ENCODE results near the gene ARL2. TPM values are rescaled to one million over a fixed set of nuclear protein-coding genes. Genes with fewer than 3 reads are reported as not detected.
"Not testable (repeated sequence)": the region's sequence is repeated elsewhere in the genome, so short reads cannot be mapped to it uniquely, and the experiment has no call there.

Gene ARL2
- polyA plus RNA-seq, 4 donors, result 72.0 to 121 (median 85.9) TPM

- Histone ChIP-seq H3K36me3 (ENCODE audit: control insufficient read depth in 3 of 3, insufficient read depth in 2 of 3, low read depth in 1 of 3, low read length in 3 of 3) (no peaks in the 10 kb centered on the region), H3K4me3 (ENCODE audit: low read depth in 1 of 3, low read length in 3 of 3) (no peak overlapping the region), H3K27ac (ENCODE audit: low read depth in 1 of 3, low read length in 2 of 3) (no peak overlapping the region), H3K4me1 (ENCODE audit: control insufficient read depth in 3 of 3, insufficient read depth in 2 of 3, low read depth in 1 of 3, low read length in 2 of 3) (peaks cover 0 to 6% (median 0%) of the 10 kb centered on the region in 3 donors), H3K9me3 (ENCODE audit: control insufficient read depth in 2 of 2, insufficient read depth in 1 of 2, low read depth in 1 of 2, low read length in 1 of 2) (no peaks in the 10 kb centered on the region), H3K27me3 (ENCODE audit: control insufficient read depth in 3 of 3, insufficient read depth in 3 of 3, low read length in 3 of 3) (peaks cover 0 to 8% (median 0%) of the 10 kb centered on the region in 3 donors)
- DNase-seq (no peak), FAIRE-seq (no peak)
- 58 to 63% (median 60%) methylated on average over 2 of the region's 2 CpGs for WGBS, 3 donors
These were observed 37.3 kb upstream of the ARL2 start for GRCh38 chr11:64976651-64977050.

- H3K27ac ChIP-seq (ENCODE audit: low read depth in 1 of 3, low read length in 2 of 3), result not testable (repeated sequence)
- WGBS, 3 donors, result 75 to 92% (median 82%) methylated on average over 4 to 5 of the region's 5 CpGs
These were observed 30.6 kb upstream of the ARL2 start for GRCh38 chr11:64983339-64983738.

DNA sequence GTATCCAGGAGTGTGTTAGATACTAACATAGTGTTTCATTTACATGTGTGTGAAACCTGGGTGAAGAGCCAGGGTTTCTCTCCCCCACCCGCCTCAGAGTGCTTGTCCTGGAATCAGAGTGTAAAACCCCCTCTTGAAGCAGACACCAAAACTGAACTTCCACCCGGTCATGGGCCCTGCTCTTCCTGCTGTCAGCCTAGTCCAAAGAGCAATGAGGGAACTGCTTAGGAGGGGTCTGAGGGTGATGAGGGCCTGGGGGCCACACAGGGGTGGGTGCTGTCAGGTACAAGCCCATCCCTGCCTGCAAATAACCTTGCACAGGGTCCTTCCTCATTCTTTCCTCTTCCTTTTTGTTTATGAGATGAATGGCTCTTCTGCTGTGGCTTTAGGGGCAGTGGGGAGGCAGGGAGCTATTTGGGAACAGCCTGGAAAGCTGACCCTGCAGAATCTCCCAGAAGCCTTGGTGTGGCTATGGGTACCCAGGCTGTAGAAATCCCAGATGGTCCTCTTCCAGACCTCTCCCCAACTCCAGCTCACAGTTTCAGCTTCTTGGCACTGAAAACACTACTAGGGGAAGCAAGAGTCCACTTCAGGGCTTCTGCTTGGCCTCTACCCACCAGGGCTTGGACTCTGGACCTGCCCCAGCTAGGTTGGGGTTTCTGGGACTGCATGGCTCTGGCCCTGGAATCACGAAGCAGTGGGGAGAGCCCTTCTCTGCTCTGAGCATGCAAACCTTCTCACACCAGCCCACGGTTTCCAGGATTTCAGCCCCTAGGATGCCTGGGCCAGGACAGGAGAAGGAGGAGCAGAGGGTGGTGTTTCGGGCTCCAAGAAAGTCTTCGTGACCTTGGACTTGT, 25.7 kb upstream of the ARL2 start:
- H3K9me3 ChIP-seq (ENCODE audit: control insufficient read depth in 2 of 2, insufficient read depth in 1 of 2, low read depth in 1 of 2, low read length in 1 of 2), result peaks cover 0 to 4% of the 10 kb centered on the region in 2 donors
- H3K4me3 ChIP-seq (ENCODE audit: low read depth in 1 of 3, low read length in 3 of 3), result no peak overlapping the region
- peaks cover 0 to 19% (median 4%) of the 10 kb centered on the region in 3 donors for H3K4me1 ChIP-seq (ENCODE audit: control insufficient read depth in 3 of 3, insufficient read depth in 2 of 3, low read depth in 1 of 3, low read length in 2 of 3)
- H3K27ac ChIP-seq (ENCODE audit: low read depth in 1 of 3, low read length in 2 of 3), result peak overlapping the region in 1 of 3 donors; percentile 14
- H3K27me3 ChIP-seq (ENCODE audit: control insufficient read depth in 3 of 3, insufficient read depth in 3 of 3, low read length in 3 of 3), result no peaks in the 10 kb centered on the region
- DNase-seq (peak in 1 of 2 donors; percentile 44), FAIRE-seq (no peak)
- H3K36me3 ChIP-seq (ENCODE audit: control insufficient read depth in 3 of 3, insufficient read depth in 2 of 3, low read depth in 1 of 3, low read length in 3 of 3), result peaks cover 0 to 33% (median 0%) of the 10 kb centered on the region in 3 donors
- 65 to 74% (median 67%) methylated on average over 6 of the region's 6 CpGs for WGBS, 3 donors

More at GRCh38 chr11:64983339-64983738, 30.6 kb upstream of the ARL2 start:
- H3K27me3 ChIP-seq (ENCODE audit: control insufficient read depth in 3 of 3, insufficient read depth in 3 of 3, low read length in 3 of 3); H3K9me3 ChIP-seq (ENCODE audit: control insufficient read depth in 2 of 2, insufficient read depth in 1 of 2, low read depth in 1 of 2, low read length in 1 of 2); H3K4me1 ChIP-seq (ENCODE audit: control insufficient read depth in 3 of 3, insufficient read depth in 2 of 3, low read depth in 1 of 3, low read length in 2 of 3); FAIRE-seq; DNase-seq; H3K36me3 ChIP-seq (ENCODE audit: control insufficient read depth in 3 of 3, insufficient read depth in 2 of 3, low read depth in 1 of 3, low read length in 3 of 3); H3K4me3 ChIP-seq (ENCODE audit: low read depth in 1 of 3, low read length in 3 of 3): not testable (repeated sequence)

DNA sequence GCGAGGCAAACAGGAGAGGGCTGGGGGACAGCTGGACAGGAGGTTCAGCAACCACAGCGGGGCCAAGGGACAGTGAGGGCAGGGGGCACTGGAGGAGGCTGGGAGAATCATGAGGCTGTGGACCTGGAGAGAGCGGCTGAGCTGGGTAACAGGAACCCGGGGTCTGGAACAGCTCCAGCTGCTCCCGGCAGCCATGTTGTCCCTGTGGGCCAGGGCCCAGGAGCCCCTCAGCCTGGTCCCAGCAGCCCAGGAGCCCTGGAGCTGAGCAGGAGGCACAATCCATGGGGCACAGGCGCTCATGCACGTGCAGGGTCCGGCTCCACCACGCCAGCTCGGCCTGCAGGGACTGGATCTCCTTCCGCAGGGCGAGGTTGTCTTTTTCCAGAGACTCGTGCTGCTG, 24.5 kb upstream of the ARL2 start:
- no peak for FAIRE-seq
- WGBS, 3 donors, result 84 to 90% (median 85%) methylated on average over 13 of the region's 13 CpGs
- no peaks in the 10 kb centered on the region for H3K27me3 ChIP-seq (ENCODE audit: control insufficient read depth in 3 of 3, insufficient read depth in 3 of 3, low read length in 3 of 3)
- H3K36me3 ChIP-seq (ENCODE audit: control insufficient read depth in 3 of 3, insufficient read depth in 2 of 3, low read depth in 1 of 3, low read length in 3 of 3), result peaks cover 0 to 42% (median 0%) of the 10 kb centered on the region in 3 donors
- DNase-seq, result no peak
- peak overlapping the region in 1 of 3 donors; percentile 63 for H3K27ac ChIP-seq (ENCODE audit: low read depth in 1 of 3, low read length in 2 of 3)
- H3K4me3 ChIP-seq (ENCODE audit: low read depth in 1 of 3, low read length in 3 of 3), result no peak overlapping the region
- peaks cover 0 to 4% of the 10 kb centered on the region in 2 donors for H3K9me3 ChIP-seq (ENCODE audit: control insufficient read depth in 2 of 2, insufficient read depth in 1 of 2, low read depth in 1 of 2, low read length in 1 of 2)
- peaks cover 0 to 19% (median 4%) of the 10 kb centered on the region in 3 donors for H3K4me1 ChIP-seq (ENCODE audit: control insufficient read depth in 3 of 3, insufficient read depth in 2 of 3, low read depth in 1 of 3, low read length in 2 of 3)

DNA sequence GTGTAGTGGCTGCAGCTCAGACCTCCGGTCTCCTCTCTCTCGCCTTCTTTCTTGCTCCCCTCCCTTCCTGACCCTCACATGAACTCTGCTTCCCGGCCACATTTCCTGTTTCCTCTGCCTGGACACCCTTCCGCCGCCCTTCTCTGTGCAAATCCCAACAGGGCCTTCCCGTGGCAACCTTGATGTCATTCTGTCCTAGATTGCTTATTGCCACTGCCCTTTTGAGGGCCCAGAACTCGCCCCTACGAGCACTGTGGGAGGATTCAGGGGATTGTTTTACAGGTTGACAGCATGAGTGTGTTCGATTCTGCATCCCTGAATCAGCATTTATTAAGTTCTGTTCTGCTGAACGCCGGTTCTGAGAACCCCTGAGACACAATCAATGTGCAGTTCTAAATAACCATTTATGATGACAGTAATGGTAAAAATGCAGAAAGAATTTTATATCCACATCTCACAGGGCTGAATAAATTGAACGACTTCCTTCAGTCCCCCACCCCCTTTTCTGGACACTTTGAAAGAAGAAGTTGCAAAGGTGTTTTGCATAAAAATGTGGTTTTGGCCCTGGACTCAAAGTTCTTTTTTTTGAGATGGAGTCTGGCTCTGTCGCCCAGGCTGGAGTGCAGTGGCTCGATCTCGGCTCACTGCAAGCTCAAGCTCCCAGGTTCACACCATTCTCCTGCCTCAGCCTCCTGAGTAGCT, 23.6 kb upstream of the ARL2 start:
- WGBS, 3 donors, result 48 to 80% (median 71%) methylated on average over 15 of the region's 15 CpGs
- DNase-seq (peak in 1 of 2 donors; percentile 37), FAIRE-seq (no peak)
- Histone ChIP-seq H3K27me3 (ENCODE audit: control insufficient read depth in 3 of 3, insufficient read depth in 3 of 3, low read length in 3 of 3) (no peaks in the 10 kb centered on the region), H3K4me3 (ENCODE audit: low read depth in 1 of 3, low read length in 3 of 3) (no peak overlapping the region), H3K36me3 (ENCODE audit: control insufficient read depth in 3 of 3, insufficient read depth in 2 of 3, low read depth in 1 of 3, low read length in 3 of 3) (peaks cover 0 to 46% (median 0%) of the 10 kb centered on the region in 3 donors), H3K9me3 (ENCODE audit: control insufficient read depth in 2 of 2, insufficient read depth in 1 of 2, low read depth in 1 of 2, low read length in 1 of 2) (peaks cover 0 to 4% of the 10 kb centered on the region in 2 donors), H3K4me1 (ENCODE audit: control insufficient read depth in 3 of 3, insufficient read depth in 2 of 3, low read depth in 1 of 3, low read length in 2 of 3) (peaks cover 0 to 23% (median 4%) of the 10 kb centered on the region in 3 donors), H3K27ac (ENCODE audit: low read depth in 1 of 3, low read length in 2 of 3) (peak overlapping the region in 1 of 3 donors; percentile 63)

DNA sequence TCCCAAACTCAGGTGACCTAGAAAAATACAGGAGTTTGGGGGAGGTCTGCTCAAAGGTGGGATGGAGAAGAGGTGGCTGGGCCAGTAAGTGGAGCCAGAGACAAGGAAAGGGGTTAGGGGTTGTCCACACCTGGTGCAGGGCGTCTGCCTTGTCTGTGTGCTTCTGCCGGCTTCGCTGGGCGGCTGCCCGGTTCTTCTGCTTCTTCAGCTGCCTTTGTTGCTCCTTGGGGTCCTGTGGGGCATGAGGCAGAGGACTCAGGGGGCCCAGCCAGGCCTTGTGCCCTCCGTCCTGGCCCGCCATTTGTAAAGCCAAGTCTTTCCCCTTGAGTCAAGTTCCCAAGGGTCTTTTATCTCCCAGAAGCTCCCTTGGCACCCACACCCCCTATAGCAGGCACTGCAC, 19.6 kb upstream of the ARL2 start:
- Histone ChIP-seq H3K4me1 (ENCODE audit: control insufficient read depth in 3 of 3, insufficient read depth in 2 of 3, low read depth in 1 of 3, low read length in 2 of 3) (peaks cover 0 to 39% (median 6%) of the 10 kb centered on the region in 3 donors), H3K4me3 (ENCODE audit: low read depth in 1 of 3, low read length in 3 of 3) (no peak overlapping the region)
- no peak for DNase-seq

GRCh38 chr11:64996327-64996709, 17.6 kb upstream of the ARL2 start:
- peak overlapping the region; percentile 88 to 95 (median 92) for H3K27ac ChIP-seq (ENCODE audit: low read depth in 1 of 3, low read length in 2 of 3)
- H3K4me1 ChIP-seq (ENCODE audit: control insufficient read depth in 3 of 3, insufficient read depth in 2 of 3, low read depth in 1 of 3, low read length in 2 of 3), result peaks cover 0 to 36% (median 2%) of the 10 kb centered on the region in 3 donors
- peak overlapping the region; percentile 55 to 67 (median 64) for H3K4me3 ChIP-seq (ENCODE audit: low read depth in 1 of 3, low read length in 3 of 3)
- FAIRE-seq (no peak), DNase-seq (no peak)
- WGBS, 3 donors, result 14 to 30% (median 22%) methylated on average over 11 of the region's 11 CpGs
- H3K9me3 ChIP-seq (ENCODE audit: control insufficient read depth in 2 of 2, insufficient read depth in 1 of 2, low read depth in 1 of 2, low read length in 1 of 2), result peaks cover 0 to 8% of the 10 kb centered on the region in 2 donors
- H3K36me3 ChIP-seq (ENCODE audit: control insufficient read depth in 3 of 3, insufficient read depth in 2 of 3, low read depth in 1 of 3, low read length in 3 of 3), result peaks cover 0 to 29% (median 0%) of the 10 kb centered on the region in 3 donors
- no peaks in the 10 kb centered on the region for H3K27me3 ChIP-seq (ENCODE audit: control insufficient read depth in 3 of 3, insufficient read depth in 3 of 3, low read length in 3 of 3)

More for the DNA sequence above, 19.6 kb upstream of the ARL2 start:
- H3K36me3 ChIP-seq (ENCODE audit: control insufficient read depth in 3 of 3, insufficient read depth in 2 of 3, low read depth in 1 of 3, low read length in 3 of 3), result peaks cover 0 to 37% (median 0%) of the 10 kb centered on the region in 3 donors
- 90% methylated on average over 6 to 7 of the region's 7 CpGs for WGBS, 3 donors
- FAIRE-seq, result no peak
- H3K27me3 ChIP-seq (ENCODE audit: control insufficient read depth in 3 of 3, insufficient read depth in 3 of 3, low read length in 3 of 3), result no peaks in the 10 kb centered on the region
- H3K27ac ChIP-seq (ENCODE audit: low read depth in 1 of 3, low read length in 2 of 3), result no peak overlapping the region
- H3K9me3 ChIP-seq (ENCODE audit: control insufficient read depth in 2 of 2, insufficient read depth in 1 of 2, low read depth in 1 of 2, low read length in 1 of 2), result peaks cover 0 to 2% of the 10 kb centered on the region in 2 donors

DNA sequence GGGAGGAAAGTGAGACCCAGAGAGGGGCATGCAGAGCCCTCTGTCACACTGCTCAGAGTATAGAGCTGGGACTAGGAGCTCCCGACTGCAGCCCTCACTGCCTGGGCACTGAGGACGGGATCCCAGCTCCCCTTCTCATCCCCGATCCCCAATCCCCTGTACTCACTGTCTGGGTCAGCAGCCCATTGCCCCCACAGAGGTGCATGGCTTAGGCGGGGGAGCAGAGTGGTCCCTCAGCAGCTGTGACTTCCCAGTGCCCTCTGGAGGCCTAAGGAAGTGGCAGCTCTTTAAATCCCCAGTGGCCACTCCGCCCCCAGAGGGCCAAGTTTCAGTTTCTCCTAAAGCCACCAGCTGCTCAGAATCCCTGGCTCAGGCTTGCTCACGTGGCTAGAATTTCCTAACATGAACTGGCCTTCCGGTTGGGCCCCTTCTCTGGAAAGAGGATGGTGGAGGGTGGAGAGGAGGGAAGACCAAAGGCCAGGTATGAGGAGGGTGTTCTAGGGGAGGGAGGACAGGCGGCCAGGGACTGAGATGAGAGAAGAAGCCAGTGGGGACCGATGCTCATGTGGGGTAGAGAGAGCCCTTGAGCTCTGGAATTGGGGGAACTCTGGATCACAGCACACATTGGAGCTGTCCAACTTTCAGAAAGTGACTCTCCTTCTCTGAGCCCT, 17.1 kb upstream of the ARL2 start, which contains the start of gene BATF2:
TSS of gene BATF2 (minus strand) at position 262 of the 671 bp plus-strand sequence. CDS start at position 205, 57 bp downstream.
- Histone ChIP-seq H3K27me3 (ENCODE audit: control insufficient read depth in 3 of 3, insufficient read depth in 3 of 3, low read length in 3 of 3) (no peaks in the 10 kb centered on the region), H3K4me1 (ENCODE audit: control insufficient read depth in 3 of 3, insufficient read depth in 2 of 3, low read depth in 1 of 3, low read length in 2 of 3) (peaks cover 0 to 36% (median 2%) of the 10 kb centered on the region in 3 donors), H3K36me3 (ENCODE audit: control insufficient read depth in 3 of 3, insufficient read depth in 2 of 3, low read depth in 1 of 3, low read length in 3 of 3) (peaks cover 0 to 25% (median 0%) of the 10 kb centered on the region in 3 donors), H3K27ac (ENCODE audit: low read depth in 1 of 3, low read length in 2 of 3) (peak within 1 kb of the TSS; percentile 88 to 95 (median 92)), H3K9me3 (ENCODE audit: control insufficient read depth in 2 of 2, insufficient read depth in 1 of 2, low read depth in 1 of 2, low read length in 1 of 2) (peaks cover 0 to 8% of the 10 kb centered on the region in 2 donors), H3K4me3 (ENCODE audit: low read depth in 1 of 3, low read length in 3 of 3) (peak within 1 kb of the TSS; percentile 55 to 67 (median 64))
- FAIRE-seq, result no peak
- 10 to 15% (median 15%) methylated on average over 7 to 9 of the region's 9 CpGs for WGBS, 3 donors
- DNase-seq, result peak; percentile 94 to 95
